Loucy (cell line): ENCODE measurements around the gene CDH8.

Experiments used
- EZH2phosphoT487 ChIP-seq: fragments of 200-600 bp; IDR thresholded peaks from 2 replicates; pipeline ENCODE4 v1.6.1; 2018; ENCODE audit warnings: antibody characterized with exemption, mild to moderate bottlenecking, moderate library complexity, borderline replicate concordance
- TF ChIP-seq, protein P1 (sequence below): fragments of 200-600 bp; sonication (generic); conservative IDR thresholded peaks from 2 replicates; pipeline ENCODE4 v1.5.1; 2014; ENCODE audit warnings: mild to moderate bottlenecking, antibody characterized with exemption, low read length

DNA sequence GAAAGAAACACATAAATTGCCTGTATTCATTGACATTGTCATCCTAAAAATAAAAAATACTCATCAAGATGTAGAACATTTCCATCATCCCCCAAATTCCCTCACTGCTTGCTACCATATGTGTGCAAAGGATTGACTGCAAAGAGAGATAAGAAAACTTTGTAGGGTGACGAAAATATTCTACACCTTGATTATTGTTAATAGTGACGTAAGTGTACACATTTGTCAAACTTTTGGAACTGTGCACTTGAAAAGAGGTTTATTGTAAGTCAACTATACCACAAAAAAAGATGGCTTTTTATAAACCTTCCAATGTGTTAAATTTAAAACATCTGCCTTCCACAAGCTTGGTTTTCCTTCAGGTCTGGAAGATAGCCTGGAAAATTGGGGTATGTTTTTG, 359.5 kb downstream of the CDH8 start:
- no peak for TF ChIP-seq EZH2phosphoT487
- TF ChIP-seq, protein P1, sequence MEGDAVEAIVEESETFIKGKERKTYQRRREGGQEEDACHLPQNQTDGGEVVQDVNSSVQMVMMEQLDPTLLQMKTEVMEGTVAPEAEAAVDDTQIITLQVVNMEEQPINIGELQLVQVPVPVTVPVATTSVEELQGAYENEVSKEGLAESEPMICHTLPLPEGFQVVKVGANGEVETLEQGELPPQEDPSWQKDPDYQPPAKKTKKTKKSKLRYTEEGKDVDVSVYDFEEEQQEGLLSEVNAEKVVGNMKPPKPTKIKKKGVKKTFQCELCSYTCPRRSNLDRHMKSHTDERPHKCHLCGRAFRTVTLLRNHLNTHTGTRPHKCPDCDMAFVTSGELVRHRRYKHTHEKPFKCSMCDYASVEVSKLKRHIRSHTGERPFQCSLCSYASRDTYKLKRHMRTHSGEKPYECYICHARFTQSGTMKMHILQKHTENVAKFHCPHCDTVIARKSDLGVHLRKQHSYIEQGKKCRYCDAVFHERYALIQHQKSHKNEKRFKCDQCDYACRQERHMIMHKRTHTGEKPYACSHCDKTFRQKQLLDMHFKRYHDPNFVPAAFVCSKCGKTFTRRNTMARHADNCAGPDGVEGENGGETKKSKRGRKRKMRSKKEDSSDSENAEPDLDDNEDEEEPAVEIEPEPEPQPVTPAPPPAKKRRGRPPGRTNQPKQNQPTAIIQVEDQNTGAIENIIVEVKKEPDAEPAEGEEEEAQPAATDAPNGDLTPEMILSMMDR: no peak
